Posterior cingulate gyrus (tissue), 11 donors: Measurements from ENCODE around the gene GABPB1.

ENCODE experiments used
- DNase-seq, 10 donors: peaks; one replicate each; pipeline versions ENCODE4 v3.0.0 to v3.0.0-alpha.2; 2020 to 2021; ENCODE audit warnings: mixed read lengths in 3 of 10
- intact Hi-C: fragments of 100-400 bp; cut with DNase I; formaldehyde crosslinking; loops from one replicate; pipeline ENCODE4 v1.15.1; 2023

Gene GABPB1

DNA sequence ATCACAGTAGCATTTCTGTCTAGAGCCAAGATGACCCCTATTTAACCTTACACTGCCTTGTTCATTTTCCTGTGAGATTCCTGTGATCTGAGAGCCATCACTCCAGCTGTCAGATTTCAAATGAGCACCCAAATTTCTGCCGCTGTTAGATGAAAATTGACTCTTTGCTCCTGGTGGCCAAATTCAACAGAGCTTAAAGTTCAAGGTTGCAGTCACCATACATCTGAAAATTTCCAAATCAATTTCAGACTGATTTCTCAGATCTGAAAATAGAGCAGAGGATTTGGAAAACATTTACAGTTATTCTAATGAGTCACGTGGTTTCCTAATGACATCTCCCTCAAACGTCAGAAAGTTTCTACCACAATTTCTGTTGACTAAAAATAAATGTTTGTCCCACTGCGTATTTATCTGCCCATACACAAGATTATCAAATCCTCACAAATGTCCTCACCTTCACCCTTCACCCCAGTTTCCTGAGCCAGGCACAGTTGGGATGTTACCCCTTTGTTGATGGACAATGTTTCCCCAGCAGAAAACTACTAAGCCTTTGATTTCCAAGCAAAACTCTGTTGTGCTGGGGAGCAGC, 105.9 kb downstream of the GABPB1 start:
- intact Hi-C loops: no loop called here
- no peak for DNase-seq

GRCh38 chr15:50247819-50248655, 107.0 kb downstream of the GABPB1 start:
- intact Hi-C loops: no loop called here
- no peak for DNase-seq

DNA sequence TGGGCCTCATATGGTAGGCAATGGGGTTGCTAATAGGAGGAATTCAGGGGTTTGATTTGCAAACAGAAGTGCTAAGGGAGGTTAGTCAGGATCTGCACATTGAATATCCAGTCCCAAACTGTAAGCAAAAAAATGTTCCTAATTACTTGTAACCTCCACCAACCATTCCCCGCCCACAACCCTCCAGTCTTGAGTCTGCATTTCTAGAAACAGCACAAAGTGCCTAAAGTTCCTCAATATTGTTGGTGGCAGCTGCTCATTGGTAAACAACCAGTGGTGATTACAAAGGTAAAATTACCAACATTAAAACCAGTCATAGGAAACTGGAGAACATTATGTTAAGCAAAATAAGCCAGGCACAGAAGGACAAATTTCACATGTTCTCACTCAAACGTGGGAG, 108.4 kb downstream of the GABPB1 start:
- intact Hi-C loops: no loop called here

DNA sequence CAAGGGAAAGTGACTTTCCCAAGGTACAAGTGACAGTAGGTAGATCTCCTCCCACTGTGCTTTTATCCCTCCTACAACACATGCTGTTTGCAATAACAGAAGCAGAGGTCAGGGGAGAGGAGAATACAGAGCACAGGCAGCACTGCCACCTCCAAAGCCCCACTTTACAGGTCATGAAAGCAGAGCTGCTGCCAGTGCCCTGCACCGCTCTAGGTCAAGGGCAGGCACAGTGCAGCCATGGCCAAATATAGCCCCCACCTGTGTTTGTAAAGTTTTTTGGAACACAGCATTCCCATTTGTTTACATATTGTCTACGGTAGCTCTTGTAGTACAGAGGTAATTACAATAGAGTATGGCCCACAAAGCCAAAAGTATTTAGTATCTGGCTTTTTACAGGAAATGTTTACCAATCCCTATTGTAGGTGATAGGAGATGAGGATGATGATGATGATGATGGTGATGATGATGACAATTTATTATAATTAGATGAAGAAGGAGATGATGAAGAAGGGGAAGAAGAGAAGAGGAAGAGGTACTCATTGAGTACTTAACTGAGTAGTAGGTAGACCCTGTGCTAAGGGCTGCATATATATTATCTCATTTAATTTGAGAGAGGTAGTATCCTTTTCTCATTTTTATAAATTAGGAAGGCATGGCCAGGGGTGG, 109.9 kb downstream of the GABPB1 start:
- intact Hi-C loops: no loop called here
- no peak for DNase-seq

More for the DNA sequence above, 108.4 kb downstream of the GABPB1 start:
- no peak for DNase-seq

DNA sequence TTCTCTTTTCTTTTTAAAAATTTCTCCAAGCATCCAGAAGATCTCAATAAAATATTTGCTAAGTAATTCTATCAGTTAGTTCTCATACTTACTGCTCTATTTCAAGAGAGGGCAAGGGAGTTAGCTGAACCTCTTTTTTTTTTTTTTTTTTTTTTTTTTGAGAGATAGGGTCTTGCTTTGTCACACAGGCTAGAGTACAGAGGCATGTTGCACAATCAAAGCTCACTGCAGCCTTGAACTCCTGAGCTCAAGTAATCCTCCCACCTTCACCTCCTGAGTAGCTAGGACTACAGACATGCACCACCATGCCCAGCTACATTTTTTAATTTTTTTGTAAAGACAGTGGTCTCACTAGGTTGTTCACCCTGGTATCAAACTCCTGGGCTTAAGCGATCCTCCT, 110.8 kb downstream of the GABPB1 start:
- intact Hi-C loops: no loop called here
- no peak for DNase-seq

DNA sequence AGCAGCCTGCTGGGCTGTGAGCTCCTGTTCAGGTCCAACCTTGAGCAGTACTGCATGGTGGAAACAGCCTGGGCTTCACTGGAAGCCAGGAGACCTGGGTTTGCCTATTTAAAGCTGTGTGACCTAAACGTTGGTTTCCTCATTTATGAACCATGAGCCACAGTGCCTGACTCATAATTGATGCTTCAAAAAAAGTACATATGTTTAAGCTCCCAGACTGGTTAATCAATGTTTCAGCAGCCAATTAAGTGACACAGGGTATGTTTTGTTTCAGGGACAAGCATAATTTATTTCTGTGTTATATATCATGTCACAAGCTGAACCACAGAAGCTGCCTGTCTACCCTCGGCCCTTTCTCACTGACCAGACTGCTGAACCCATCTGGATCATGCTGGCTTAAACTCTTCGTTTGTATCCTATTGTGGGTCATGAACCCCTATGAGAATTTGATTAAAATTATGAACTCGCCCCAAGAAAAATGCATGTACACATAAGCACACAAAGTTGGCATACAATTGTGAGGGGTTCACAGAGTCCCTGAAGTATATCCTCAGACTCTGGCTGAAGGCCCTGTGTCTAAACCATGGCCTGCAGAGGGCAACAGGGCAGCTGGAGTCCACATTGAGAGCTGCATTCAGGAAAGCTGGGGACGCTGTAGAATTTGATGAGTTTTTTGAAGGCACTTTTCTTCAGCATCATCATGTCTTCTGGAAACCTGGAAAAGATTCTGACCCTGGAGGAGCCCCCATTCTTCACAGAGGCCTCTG, 113.1 kb downstream of the GABPB1 start:
- DNase-seq: no peak
- intact Hi-C loops: no loop called here

DNA sequence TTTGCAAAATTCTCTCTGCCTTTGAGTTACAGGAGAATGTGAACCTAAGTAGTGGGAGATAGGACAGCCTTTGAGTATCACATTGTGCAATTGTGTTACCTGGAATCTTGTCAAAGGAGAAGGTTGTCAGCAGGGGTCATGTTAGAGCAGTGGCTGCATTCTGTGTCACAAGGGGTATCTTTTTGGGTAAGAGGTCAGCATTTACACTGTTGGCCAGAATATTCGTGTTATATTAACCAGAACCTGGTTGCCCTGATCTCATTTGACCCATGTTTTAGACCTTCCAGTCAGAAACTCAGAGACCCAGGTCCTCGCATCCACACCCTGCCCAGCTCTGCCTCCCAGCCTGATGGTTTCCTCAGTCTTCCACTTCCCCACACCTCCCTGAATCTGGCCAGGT, 116.7 kb downstream of the GABPB1 start:
- DNase-seq: no peak
- intact Hi-C loops: no loop called here

DNA sequence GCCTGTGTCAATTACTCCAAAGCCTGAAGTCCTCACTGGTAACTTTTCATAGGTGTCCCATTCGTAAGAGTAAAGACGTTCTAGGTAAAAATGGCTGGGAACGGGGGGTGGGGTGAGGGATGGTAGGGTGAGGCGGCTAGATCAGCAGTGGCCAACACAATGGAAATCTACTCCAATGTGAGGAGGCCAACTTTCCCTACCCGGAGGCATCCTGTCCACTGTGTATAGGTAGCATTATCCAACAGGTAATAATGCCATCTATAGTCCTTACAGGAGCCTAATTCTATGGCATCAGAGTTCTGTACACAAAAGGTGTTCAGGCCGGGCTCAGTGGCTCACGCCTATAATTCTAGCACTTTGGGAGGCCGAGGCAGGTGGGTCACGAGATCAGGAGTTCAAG, 118.6 kb downstream of the GABPB1 start:
- intact Hi-C loops: no loop called here
- no peak for DNase-seq

DNA sequence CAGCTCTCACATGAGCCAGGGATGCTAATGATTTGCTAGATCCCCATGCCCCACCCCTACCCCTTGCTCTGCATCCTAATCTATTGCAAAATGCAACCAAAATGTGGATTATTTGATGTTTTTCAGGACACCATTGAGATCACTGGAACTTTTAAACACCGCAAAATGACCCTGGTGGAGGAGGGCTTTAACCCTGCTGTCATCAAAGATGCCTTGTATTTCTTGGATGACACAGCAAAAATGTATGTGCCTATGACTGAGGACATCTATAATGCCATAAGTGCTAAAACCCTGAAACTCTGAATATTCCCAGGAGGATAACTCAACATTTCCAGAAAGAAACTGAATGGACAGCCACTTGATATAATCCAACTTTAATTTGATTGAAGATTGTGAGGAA, 119.2 kb downstream of the GABPB1 start:
- intact Hi-C loops: no loop called here
- DNase-seq: no peak

DNA sequence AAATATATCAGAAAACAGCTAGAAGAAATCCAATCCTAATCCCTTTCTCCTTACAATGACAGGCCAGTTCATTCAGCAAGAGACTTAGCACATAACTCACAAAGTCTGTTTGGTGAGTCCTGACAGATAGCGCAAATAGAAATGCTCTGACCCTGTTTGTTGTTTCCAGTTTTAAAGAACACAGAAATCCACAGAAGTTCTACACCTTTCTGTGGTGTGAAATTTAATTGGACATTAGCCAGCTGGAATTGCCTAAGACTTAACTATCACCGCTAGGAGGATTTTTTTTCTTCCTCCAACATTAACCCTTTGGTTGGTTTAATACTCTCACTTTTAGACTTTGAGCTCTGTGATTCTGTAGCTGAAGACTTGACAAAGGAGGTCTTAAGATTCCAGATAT, 120.2 kb downstream of the GABPB1 start:
- intact Hi-C loops: no loop called here
- DNase-seq: no peak

DNA sequence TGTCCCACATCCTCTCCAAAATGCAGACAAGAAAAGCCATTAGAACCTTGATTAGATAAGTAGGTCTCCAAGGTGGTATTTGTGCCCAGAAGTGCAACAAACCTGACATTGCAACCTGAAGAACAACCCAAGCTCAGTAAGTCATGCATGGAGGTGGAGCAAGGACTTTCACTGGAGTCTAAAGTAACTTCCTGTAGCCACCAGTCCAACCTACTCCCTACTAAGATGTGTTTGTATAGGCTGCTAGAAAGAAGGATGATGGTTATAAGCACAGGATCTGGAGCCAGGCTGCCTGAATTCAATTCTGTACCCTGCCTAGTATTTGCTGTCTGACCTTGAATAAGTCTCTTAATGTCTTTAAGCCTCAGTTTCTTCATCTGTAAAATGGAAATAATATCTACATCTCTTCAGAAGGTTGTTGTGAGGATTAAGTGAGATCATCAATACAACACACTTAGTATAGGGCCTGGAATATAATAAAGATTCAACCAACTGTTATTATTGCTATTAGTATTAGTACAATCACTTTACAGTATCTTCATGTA, 121.7 kb downstream of the GABPB1 start:
- intact Hi-C loops: no loop called here

GRCh38 chr15:50232791-50233190, 122.2 kb downstream of the GABPB1 start:
- intact Hi-C loops: no loop called here
- DNase-seq: no peak

More for the DNA sequence above, 121.7 kb downstream of the GABPB1 start:
- no peak for DNase-seq

- no peak for DNase-seq
- intact Hi-C loops: no loop called here
Measured at GRCh38 chr15:50231761-50232160, 123.2 kb downstream of the GABPB1 start.

DNA sequence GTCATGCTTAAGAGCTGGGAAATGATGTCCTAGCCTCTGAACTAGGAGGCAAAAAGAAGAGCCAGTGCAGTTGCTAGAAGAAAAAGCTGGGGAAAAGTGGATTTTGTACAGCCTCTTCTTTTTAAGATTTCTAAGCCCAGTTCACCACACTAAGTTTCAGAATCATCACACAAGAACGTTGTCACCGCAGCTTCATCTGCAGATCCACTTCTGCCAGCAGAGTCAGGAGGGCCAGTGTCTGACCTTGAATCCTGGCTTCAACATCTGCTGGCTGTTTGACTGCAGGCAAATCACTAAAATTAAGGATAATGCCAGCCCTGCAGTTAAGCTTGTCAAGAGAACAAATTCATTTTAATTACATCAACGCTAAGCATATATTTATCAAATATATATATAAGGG, 125.7 kb downstream of the GABPB1 start:
- no peak for DNase-seq
- intact Hi-C loops: no loop called here

DNA sequence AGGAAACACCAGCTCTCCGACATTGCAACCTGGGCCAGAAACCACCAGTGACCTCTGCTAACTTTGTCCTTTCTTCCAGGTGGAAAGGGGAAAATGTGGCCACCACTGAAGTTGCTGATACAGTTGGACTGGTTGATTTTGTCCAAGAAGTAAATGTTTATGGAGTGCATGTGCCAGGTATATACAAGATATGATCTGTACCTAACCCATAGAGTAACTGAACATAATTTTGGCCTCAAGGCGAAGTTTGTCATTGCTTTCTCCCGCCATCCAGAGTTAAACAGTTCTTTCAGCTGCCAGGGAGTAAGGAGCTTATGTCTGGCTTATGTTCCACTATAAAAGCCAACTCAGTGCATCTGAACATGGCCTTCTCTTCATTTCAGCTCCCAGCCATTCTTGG, 126.1 kb downstream of the GABPB1 start:
- intact Hi-C loops: no loop called here
- no peak for DNase-seq

GRCh38 chr15:50227076-50227475, 127.9 kb downstream of the GABPB1 start:
- no peak for DNase-seq
- intact Hi-C loops: no loop called here

DNA sequence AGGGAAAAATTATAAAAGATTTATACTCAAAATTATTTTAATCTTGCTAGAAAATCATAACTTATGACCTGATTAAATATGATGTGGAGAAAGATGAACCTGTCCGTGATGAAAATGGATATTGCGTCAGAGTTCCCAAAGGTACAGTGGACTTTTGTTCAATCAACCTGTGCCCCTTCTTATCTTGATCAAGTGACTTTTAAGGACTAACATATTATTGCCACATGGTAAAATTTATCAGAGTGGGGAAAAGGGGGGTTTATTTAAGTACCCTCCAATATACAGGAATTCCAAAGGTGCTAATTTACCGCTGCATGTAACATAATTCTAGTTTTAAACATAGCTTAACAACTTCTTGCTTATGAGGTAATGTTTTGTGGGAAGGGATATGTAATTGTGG, 129.1 kb downstream of the GABPB1 start:
- no peak for DNase-seq
- intact Hi-C loops: no loop called here
